ENCODE measurements around the gene SPATA4.

The SPATA4 gene

GRCh38 chr4:176205299-176205698 is 9.9 kb upstream of the SPATA4 start:
- TF ChIP-seq MAX (IDR thresholded peaks at IDR 0.05; ENCODE audit: low read depth, low read length) (no peak), MYC (IDR thresholded peaks at IDR 0.05; ENCODE audit: low read depth, low read length) (no peak), CTCF (IDR thresholded peaks at IDR 0.05; ENCODE audit: low read depth, low read length) (no peak), POLR2A (IDR thresholded peaks at IDR 0.05; ENCODE audit: extremely low read depth, insufficient read length) (no peak)
- DNase-seq (ENCODE audit: low read depth): no peak
- H3K4me3 ChIP-seq (ENCODE audit: low read depth, low read length): no peak overlapping the region

- no peak for DNase-seq (ENCODE audit: low read depth)
- no peak for TF ChIP-seq CTCF (IDR thresholded peaks at IDR 0.05; ENCODE audit: low read depth, low read length)
- no peak for TF ChIP-seq POLR2A (IDR thresholded peaks at IDR 0.05; ENCODE audit: extremely low read depth, insufficient read length)
- TF ChIP-seq MYC (IDR thresholded peaks at IDR 0.05; ENCODE audit: low read depth, low read length): no peak
- no peak for TF ChIP-seq MAX (IDR thresholded peaks at IDR 0.05; ENCODE audit: low read depth, low read length)
These were observed 3.0 kb upstream of the SPATA4 start for GRCh38 chr4:176198316-176198903.

GRCh38 chr4:176193938-176194337 is 1.4 kb downstream of the SPATA4 start:
- no peak for TF ChIP-seq MAX (IDR thresholded peaks at IDR 0.05; ENCODE audit: low read depth, low read length)
- no peak for DNase-seq (ENCODE audit: low read depth)
- H3K4me3 ChIP-seq (ENCODE audit: low read depth, low read length): no peak overlapping the region

More at GRCh38 chr4:176198316-176198903, 3.0 kb upstream of the SPATA4 start:
- no peak overlapping the region for H3K4me3 ChIP-seq (ENCODE audit: low read depth, low read length)

GRCh38 chr4:176193126-176193525 is 2.3 kb downstream of the SPATA4 start:
- TF ChIP-seq POLR2A (IDR thresholded peaks at IDR 0.05; ENCODE audit: extremely low read depth, insufficient read length) (no peak), MYC (IDR thresholded peaks at IDR 0.05; ENCODE audit: low read depth, low read length) (no peak), MAX (IDR thresholded peaks at IDR 0.05; ENCODE audit: low read depth, low read length) (no peak), CTCF (IDR thresholded peaks at IDR 0.05; ENCODE audit: low read depth, low read length) (no peak)
- no peak overlapping the region for H3K4me3 ChIP-seq (ENCODE audit: low read depth, low read length)
- no peak for DNase-seq (ENCODE audit: low read depth)

- H3K4me3 ChIP-seq (ENCODE audit: low read depth, low read length): no peak overlapping the region
- no peak for DNase-seq (ENCODE audit: low read depth)
- TF ChIP-seq MYC (IDR thresholded peaks at IDR 0.05; ENCODE audit: low read depth, low read length) (no peak), CTCF (IDR thresholded peaks at IDR 0.05; ENCODE audit: low read depth, low read length) (no peak), MAX (IDR thresholded peaks at IDR 0.05; ENCODE audit: low read depth, low read length) (no peak), POLR2A (IDR thresholded peaks at IDR 0.05; ENCODE audit: extremely low read depth, insufficient read length) (no peak)
These were observed 3.4 kb downstream of the SPATA4 start for GRCh38 chr4:176191974-176192373.

- DNase-seq (ENCODE audit: low read depth): no peak
- H3K4me3 ChIP-seq (ENCODE audit: low read depth, low read length): no peak overlapping the region
- TF ChIP-seq MYC (IDR thresholded peaks at IDR 0.05; ENCODE audit: low read depth, low read length): no peak
- TF ChIP-seq POLR2A (IDR thresholded peaks at IDR 0.05; ENCODE audit: extremely low read depth, insufficient read length): no peak
- no peak for TF ChIP-seq CTCF (IDR thresholded peaks at IDR 0.05; ENCODE audit: low read depth, low read length)
- TF ChIP-seq MAX (IDR thresholded peaks at IDR 0.05; ENCODE audit: low read depth, low read length): no peak
These were observed 5.2 kb downstream of the SPATA4 start for GRCh38 chr4:176189891-176190795.

Data from NB4 (cell line).